GM21367 (cell line): ENCODE results near the gene EEFSEC.

ENCODE experiments used
- ATAC-seq: cut with Tn5 transposase; IDR thresholded peaks from one replicate; pipeline ENCODE4 v1.9.1; 2021; ENCODE audit not compliant: unreplicated experiment

The EEFSEC gene

DNA sequence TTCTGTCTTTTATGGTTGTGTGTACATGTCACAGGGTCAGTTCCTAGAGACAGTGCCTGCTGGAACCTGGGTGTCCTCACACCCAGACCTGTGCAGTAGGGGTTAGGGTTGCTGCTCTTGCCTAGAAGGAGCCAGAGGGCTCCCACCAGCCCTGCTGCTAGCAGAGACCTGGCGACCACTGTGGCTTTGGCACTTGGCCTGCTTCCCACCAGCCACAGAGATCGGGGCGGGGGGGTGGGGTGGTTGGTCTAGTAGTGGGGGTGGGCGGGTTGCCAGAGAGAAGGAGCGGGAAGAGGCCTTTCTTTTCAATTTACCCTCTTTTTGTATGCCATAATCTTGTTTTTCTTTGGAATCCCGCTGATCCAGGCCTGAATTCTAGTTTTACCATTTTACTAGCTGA lies 29.4 kb downstream of the EEFSEC start:
- ATAC-seq = no peak

DNA sequence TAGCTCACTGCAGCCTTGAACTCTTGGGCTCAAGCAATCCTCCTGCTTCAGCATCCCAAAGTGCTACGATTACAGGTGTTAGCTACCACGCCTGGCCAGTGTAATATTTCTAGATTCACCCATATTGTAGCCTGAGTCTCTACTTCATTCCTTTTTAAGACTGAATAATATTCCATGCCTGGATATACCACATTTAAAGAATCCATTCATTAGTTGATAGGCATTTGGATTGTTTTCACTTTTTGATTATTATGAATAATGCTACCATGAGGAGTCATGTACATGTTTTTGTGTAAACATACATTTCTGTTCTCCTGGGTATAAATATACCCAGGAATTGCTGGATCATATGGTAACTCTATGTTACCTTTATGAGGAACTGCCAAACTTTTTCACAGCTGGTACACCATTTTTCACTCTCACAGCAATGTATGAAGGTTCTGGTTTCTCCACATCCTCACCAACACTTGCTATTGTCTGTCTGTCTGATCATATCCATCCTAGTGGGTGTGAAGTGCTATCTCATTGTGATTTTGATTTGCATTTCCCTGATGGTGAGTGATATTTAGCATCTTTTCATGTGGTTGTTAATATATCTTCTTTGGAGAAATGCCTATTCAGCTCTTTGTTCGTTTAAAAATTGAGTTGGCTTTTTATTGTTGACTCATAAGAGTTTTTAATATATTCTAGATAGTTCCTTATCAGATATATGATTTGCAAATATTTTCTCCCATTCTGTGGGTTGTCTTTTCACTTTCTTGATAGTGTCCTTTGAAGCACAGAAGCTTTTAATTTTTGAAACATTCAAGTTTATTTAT lies 32.6 kb downstream of the EEFSEC start:
- no peak for ATAC-seq

DNA sequence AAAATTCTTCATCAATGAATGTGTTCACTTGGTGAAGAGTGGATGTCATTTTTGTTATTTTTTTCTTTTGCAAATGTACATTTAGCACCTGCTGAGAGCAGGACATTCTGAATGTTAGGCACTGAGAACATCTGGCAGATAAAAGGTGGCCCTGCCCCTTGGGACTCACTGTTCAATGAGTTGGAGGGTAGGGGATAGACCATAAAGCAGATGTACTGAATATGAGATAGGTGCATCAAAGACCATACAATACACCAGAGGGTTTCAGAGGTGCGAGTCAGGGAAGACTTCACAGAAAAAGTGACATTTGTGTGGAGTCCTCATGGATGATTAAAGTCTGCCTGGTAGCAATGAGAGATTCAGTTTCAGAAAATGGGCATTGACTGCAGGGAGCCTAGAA lies 34.2 kb downstream of the EEFSEC start:
- ATAC-seq = no peak

DNA sequence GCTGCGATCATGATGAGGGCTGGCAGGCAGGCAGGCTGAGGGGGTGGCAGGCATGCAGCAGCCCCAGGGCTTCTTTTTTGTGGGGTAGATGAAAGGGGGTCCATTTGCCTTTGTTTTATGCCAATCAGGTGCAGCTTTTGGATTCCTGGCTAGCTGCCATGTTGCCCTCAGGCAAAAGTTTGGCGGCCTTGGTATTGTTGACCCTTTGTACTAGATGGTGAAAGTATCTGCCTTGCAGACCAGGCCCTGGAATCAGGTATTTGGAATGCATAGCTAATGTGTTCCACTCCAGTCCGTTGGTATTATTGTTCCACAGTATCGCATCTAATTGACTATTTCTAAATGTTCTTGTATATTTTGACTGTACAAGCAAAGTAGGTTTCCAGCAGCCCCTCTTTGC lies 35.0 kb downstream of the EEFSEC start:
- ATAC-seq = no peak

DNA sequence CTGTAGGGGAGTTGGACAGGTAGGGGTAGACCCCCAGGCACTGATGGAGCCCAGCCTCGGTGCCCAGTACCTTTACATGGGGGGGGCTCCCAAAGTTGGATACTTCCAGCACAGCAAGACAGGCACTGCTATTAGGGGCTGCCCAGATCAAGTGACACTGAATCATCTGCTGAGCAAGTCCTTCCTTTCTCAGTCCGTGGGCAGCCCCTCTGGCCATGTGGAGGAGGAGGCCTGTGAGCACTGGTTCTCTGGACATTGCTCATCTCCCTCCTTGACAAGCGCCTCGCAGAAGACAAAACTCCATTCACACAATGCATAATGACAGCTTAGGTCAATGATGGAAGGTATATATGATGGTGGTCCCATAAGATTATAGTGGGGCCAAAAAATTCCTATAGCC lies 35.7 kb downstream of the EEFSEC start:
- ATAC-seq = no peak

DNA sequence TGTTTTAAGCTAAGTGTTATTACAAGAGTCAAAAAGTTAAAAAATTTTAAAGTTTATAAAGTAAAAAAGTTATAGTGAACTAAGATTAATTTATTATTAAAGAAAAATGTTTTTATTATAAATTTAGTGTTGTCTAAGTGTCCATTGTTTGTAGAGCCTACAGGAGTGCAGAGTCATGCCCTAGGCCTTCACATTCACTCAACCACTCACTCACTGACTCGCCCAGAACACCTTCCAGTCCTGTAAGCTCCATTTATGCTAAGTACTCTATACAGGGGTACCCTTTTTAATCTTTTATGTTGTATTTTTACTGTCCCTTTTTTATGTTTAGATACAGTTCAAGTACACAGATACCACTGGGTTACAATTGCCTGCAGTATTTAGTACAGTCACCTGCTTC lies 37.2 kb downstream of the EEFSEC start:
- no peak for ATAC-seq

DNA sequence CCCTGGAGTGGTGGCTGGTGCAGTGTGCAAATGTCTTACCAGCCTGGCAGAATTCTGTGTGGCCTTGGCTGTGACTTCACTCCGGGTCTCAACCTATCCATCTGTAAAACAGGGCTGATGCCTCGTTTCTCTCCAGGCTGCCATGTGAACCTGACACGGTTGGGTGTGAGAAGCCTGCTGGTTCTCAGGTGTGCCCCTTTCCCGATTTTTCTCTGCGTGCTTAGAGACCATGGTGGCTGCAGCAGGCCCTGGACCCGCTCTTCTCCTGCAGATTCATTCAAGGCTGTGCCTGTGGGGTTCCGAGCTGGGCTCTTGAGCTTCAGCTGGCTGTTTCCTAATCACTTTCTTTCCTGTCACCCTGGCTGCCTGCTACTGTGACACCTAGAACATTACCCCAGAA lies 38.9 kb downstream of the EEFSEC start:
- ATAC-seq = no peak

DNA sequence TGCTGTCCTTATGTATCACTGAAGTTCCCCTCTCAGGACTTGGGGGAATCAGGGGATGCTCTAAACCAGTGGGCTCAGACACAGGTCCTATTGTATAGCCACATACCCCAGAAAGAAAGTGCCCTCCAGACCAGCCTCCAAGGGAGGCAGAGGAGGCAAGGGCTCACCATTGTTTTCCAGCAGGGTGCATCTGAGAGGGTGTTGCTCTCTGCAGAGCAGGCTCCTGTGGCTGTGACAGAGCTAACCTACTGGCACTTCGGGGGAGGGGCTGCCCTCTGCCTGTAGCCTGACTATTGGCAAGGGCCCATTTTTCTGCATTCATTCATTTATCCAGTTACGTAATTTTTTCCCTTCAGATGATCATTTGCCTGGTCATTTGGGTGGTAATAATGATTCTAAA lies 39.9 kb downstream of the EEFSEC start:
- no peak for ATAC-seq

DNA sequence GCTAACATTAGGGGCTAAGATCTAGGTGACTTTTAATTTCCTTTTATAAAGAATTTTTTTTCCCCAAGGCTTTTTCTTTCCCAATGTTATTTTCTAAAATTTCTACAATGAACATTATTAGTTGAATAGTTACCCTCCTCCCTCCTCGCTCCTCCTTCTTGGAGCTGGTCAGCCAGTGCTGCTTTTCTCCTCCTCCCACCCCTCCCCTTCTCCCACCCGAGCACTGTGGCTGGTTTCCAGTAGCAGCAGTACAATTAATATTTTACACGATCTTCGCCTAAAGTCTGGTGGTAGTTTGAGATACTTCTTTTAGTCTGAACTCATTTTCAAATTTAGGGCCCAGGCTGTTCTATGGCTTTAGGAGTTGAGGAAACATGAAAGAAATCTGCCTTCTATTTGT lies 41.6 kb downstream of the EEFSEC start:
- ATAC-seq = no peak

DNA sequence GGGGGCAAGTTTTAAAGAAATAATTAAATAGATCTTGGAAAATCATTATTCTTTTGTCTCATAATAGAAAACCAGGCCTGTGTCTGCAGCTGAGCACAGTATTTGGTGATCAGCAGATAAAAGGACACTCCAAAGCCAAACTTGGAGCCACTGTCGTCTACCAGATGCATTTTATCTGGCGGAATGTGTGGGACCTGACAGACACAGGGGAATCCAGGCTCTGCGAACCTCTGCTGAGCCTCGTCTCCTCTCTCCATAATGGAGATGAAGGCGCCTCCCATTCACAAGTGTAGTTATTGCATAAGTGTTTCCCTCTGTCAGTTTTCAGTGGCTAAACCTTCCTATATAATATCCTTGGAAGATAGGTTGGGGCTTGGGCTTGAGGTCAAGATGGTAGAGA lies 42.1 kb downstream of the EEFSEC start:
- ATAC-seq = no peak

DNA sequence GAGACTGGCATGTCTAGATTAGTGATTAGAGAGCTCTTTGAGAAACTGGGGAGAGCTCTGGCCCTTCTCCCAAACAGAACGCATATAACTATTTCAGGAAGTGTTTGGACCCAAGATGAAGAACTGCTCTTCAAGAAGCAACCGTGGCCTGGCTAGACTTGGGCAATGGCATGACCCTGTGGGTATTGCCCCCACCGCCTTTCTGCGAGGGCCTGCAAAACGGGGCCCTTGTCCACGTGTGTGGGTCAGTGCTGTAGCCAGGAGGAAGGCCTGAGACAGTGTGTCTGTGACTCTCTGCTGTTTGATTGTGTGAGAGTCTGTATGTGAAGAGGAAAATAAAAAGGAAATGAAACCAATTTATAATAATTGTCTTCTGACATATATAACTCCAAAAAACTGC lies 42.5 kb downstream of the EEFSEC start:
- ATAC-seq = no peak

DNA sequence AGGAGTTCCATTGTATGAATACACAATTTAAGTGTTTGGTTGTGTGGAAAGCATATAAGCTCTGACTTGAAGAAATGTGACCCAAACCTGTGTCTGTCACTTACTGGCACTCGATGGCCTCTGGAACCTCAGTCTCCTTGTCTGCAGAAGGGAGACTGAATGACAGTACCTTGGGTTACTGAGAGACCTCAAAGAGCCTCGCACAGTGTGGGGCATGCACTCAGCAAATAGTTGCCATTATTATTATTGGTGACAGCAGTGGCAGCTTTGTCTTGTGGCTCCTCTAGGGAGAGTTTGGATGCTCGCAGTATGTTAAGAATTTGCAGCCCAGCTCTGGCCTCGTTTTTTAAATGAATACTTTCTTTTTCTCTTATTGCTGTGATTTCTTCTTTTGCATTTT lies 43.4 kb downstream of the EEFSEC start:
- no peak for ATAC-seq

DNA sequence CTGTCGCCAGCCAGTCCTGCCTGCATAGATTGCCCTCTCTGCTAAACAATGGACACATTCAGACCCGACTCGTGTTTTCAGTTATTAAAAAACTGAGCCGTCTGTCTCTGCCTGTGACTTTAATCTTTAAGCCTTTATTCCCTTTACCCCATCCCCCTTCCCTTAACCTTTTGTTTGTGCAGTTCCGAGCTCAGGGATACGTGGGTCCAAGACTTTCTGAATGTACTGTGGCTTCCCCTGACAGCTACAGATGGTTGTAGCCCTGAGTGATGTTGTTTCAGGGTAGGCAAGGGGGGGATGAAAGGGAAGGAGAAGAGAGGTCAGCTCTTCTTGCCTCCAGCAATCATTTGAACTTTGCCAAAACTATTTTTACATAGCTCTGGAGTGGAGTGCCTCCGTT lies 44.6 kb downstream of the EEFSEC start:
- ATAC-seq = no peak

DNA sequence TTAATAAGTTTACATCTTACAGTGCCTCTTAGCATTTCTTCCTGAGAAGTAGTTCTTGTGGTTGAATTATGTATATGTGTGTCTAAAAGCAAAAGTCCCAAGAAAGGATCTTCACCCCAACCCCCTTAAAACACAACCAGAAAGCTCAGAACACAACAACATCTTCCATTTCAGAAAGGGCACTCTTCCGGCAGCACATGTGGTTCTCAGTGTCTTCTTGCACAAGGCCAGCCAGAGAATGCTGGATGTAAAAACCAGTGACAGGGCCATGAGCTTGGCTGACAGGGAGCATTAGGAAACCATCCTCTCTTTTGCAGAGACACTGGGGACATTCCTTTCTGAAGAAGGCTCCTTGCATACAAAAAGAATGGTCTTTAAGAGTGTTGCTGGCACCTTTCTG lies 45.0 kb downstream of the EEFSEC start:
- no peak for ATAC-seq

DNA sequence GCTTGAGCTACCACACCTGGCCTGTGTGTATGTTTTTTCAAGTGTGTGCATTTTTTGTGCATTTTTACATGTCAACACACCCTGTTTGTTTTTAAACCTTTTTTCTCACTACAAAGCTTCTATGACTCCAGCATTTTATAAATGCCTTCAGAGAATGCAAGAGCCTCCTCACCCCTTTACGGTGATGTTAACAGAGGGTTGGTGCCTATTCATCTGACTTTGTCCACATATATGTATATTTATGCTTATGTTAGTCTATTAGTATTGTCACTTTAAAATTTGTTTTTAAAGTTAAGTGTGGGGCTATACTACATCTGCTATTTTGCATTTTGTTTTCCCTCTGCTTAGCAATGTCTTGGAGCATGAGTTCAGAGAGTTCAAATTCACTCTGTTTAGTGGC lies 45.8 kb downstream of the EEFSEC start:
- no peak for ATAC-seq

DNA sequence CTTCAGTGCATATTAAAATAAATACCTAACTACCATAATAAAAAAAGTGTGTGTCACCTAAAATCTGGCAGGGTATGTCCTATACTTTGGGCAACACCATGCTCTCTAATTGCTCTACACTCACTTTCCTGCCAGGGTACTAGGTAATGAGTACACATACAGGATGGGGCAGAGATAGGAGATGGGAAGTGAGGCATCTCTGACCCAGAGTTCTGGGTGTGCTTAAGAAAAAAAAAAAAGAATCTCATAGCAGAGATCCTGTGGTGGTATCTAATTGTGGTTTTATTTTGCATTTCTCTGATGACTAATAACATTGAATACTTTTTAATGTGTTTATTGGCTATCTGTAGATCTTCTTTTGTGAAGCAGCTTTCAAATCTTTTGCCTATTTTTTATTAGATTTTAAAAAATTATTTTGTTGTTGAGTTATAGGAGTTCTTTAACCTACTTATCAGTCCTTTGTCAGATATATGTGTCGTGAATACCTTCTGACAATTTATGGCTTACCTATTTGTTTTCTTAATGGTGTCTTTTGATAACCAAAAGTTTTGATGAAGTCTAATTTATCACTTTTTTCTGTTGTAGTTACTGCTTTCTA lies 48.0 kb downstream of the EEFSEC start:
- ATAC-seq = no peak

DNA sequence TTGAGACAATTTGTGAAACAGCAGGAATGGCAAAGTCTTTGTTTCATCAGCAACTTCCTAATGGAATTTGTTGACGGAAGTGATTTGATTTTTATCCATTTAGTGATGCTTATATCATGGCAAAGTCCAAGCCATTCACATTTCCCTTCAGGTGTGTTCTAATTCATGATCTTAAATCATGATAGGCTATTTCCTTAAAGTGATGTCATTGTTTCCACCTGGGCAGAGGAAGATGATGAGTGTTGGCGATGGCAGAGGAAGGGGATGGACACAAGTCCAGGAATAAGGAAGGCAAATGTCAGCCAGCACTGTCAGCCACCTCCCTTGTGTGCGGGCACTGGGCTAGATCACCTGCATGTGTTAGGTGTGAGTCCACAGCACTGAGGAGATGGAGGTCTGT lies 49.9 kb downstream of the EEFSEC start:
- ATAC-seq = no peak

DNA sequence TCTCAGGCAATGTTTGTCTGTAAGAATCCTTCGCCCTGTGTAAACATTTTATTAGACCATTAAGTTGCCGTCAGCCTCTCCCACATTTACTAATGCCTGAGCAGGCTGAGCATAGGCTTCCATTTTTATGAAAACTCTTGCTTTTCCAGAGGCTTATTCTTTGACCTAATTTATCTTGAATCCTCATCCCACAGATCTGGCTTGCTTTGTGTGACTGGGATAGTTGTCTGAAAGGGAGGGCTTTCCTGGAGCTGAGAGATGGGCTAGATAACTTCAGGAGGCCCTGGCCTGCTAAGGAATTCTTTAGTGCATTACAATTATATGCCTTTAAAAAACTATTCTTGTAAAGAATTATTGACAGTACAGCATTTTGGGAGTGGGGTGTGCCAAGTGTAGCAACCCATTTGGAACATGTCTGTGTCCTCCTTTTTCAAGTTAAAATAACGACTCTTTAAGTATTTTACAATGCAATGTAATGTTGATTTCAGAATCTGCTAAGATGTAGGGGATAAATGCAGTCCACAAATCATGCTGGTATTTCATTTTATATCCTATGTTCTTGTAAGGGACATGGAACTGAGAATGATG lies 52.4 kb downstream of the EEFSEC start:
- ATAC-seq = no peak

DNA sequence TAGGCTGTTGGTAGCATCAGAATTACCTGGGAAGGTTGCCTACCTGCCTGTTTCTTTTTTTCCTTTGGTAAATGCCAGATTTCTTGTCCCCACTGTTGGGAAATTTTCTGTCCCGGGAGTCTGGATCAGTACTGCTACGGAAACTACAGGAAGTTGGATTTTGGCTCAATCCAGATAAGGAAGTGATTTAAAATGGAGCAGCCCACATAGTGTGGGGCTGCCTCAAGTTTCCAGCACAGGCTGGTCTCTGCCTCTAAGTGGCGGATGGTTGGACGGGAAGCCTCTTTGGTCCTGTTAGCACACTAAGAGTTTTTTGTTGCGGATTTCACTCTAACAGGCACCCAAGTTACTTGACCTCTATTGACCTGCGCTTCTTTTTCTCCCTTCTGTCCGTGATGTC lies 54.7 kb downstream of the EEFSEC start:
- no peak for ATAC-seq

DNA sequence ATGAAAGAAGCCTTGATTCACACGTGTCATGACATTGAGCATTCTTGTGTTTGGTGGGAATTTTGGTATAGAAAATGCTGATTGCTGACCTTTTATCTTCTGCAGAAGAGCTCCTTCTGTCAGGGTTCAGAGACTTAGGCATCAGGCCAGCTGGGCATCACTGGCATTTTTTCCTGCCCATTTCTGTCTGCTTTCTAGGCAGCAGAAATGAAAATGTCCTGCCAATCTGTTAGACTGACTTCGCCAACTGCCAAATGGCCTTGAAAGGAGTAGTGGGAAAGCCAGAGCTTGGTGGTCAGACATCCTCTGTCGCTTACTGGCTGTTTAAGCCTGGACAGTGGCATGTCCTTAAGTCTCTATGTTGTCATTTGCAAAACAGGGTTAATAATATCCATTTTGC lies 57.4 kb downstream of the EEFSEC start:
- no peak for ATAC-seq

DNA sequence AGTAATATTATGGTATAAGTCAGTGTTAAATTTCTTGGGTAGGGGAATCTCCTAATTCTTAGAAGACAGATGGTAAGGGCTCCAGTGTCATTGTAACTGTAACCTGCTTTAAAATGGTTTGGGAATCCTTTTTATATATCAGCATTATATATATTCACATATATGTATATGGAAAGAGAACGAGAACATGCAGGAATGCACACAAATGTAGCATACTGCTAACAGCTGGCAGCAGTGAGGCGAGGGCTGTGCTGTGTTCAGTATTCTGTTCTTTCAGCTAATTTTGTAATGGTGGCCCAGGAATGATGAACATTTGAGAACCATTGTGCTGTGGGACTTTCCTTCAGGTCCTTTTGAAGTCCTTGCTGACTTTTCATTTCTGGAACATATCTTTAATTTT lies 60.8 kb downstream of the EEFSEC start:
- ATAC-seq = no peak

DNA sequence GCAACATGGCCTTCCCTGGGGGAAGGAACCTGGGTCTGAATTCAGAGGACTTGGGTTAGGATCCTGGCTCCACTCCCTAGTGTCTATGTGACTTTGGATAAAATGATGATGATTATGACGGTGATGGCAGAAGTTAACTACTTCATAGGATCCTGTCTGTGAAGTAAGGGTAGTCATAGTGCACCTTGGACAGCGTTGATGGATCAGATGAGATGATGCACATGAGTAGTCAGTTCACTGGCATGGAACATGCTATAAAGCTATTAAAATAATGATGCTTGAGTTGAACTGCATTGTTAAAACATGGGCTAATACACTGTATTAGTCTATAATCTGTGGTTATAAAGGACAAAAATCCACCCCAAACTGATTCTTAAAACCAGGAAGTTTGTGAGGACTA lies 62.0 kb downstream of the EEFSEC start:
- no peak for ATAC-seq
